ENCODE data around the gene FCER2.
A peak's percentile ranks its signal among the peaks of the same experiment; 100 is the strongest.

Gene FCER2

DNA sequence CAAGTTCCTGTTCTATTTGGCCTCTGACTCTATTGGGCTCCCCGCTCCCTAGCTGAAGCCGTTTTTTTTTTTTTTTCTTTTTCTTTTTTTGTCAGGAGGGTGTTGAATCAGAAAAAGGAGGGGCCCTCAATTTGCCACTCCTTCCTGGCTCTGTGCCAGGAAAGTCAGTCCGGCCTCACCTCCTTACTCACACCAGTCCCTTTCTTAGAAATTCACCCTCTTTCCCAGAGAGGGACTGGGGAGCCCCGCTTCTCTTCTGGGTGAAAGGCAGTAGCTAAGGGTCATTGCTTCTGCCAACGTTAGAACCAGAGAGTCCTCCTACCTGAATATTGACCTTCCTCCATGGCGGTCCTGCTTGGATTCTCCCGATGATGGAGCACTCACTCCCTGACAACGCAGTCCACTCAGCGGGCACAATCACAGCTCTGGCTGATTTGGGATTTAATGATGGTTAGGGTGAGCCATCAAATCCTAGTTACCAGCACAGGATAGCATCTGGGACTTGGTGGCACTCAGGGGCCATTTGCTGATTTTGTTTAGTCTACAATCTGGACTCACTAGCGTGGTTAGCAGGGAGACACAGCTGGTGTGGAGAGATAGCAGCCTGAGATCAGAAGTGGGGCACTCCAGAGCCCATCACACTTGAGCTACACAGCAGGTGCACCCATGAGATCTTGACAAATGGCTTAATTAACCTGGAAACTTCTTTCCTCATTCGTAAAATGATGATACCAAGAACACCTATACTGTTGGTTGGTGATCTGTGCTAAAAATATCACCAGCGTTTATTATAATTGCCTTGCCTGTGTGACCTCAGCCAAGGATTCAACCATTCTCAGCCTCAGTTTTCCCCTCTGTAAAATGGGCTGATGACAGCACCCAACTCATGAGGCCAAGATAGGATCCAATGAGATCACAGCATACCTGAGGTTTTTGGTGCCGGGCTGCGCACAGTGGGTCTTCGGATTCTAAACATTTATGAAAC, 2.2 kb downstream of the FCER2 start:
- DNase-seq = no peak

DNA sequence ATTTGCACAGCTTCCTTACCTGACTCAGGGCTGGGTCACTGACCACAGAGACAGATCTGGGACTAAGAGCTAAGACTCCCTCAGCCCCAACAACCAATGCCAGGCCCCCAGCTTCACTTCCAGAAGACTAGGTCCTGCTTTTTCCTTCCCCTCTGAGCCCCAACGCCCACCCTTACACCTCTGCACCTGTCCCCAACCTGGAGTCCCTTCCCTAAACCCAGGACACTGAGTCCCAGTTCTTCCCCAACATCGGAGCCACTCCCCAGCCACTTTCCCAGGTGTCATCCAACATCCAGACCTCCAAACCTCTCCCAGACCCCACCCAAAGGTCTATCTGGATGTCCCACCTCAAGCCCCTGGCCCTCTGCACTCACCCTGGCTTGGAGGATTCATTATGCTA, 2.9 kb downstream of the FCER2 start:
- no peak for DNase-seq

DNA sequence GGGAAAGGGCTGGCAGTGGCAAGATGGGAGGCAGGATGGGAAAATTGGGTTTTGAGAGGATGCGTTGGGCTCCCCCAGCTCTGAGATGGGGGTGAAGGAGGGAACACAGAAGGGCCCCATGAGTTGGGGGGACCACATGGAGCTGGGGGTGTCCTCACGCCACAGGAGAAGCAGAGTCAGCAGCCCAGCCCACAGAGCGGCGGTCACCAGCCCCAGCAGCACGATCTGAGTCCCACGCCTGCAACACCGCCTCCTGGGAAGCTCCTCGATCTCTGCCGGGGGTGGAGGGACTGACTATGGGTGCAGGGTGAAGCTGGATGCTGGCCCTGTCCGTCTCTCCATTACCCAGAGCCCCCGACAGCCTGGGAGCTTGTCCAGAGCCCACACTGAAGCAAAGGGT, 3.3 kb downstream of the FCER2 start:
- no peak for DNase-seq

- no peak for DNase-seq
Measured at GRCh38 chr19:7697721-7698287, 4.1 kb downstream of the FCER2 start.

DNA sequence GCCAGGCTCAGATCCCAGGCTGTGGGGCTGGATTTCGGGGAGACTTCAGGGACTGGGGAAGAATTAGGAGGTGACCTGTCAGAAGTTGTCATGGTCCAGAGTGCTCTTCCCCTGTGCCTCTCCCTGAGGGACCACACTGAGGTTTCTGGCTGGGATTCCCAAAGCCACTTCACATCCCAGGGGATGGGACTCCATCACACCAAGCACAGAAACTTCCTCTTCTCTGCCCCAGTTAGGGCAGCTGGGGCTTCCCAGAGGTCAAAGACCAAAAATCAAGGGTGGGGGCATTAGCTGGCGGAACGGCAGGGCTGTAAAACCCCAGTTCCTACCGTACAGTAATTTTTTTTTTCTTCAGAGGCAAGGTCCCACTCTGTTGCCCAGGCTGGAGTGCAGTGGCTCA, 7.4 kb downstream of the FCER2 start:
- DNase-seq = no peak

- no peak for DNase-seq
Measured at GRCh38 chr19:7692417-7693088, 9.4 kb downstream of the FCER2 start.

DNA sequence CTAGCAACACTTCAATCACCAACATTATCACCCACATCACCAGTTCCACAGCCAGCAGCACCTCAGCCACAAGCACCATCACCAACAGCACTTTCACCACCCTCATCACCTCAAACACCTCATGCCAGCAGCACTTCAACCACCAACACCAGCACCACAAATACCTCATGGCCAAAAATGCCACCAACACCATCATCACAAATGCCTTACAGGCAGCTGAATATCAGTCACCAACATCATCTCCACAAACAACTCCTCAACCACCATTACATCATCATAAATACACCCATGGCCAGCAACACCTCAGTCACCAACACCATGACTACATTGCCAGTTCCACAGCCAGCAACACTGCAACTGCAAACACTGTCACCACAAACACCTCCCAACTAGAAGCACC, 10.4 kb downstream of the FCER2 start:
- no peak for DNase-seq

DNA sequence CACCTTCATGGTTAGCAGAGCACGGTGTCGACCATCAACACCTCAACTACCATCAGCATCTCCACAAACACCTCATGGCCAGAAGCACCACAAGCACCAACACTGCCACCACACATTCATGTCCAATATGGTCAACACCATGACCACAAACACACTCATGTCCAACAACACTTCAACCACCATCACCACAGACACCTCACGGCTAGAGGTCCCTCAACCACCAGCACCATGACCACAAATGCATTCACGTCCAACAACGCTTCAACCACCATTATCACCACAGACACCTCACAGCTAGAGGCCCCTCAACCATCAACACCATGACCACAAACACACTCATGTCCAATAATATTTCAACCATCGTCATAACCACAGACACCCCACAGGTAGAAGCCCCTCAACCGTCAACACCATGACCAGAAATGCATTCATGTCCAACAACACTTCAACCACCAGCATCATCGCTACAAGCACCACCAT, 11.1 kb downstream of the FCER2 start:
- no peak for DNase-seq

DNA sequence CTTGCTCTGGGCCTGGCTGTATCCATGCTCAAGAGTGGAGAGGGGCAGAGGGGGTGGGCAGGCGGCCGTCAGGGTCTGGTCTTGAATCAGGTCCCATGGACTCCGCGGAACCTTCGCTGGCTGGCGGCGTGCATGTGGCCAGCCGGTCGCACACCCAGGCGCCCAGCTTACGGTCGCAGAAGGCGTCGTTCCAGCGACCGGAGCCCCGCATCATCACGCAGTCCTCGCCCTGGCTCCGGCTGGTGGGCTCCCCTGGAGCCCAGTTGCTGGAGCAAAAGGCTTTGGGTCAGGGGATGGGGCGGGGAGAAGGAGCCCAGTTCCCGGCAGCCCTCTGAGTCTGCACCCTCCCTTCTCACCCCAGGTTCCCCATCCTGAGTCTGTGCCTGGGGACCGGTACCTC, 12.8 kb downstream of the FCER2 start:
- no peak for DNase-seq

- no peak for DNase-seq
Measured at GRCh38 chr19:7687177-7687576, 14.8 kb downstream of the FCER2 start.

DNA sequence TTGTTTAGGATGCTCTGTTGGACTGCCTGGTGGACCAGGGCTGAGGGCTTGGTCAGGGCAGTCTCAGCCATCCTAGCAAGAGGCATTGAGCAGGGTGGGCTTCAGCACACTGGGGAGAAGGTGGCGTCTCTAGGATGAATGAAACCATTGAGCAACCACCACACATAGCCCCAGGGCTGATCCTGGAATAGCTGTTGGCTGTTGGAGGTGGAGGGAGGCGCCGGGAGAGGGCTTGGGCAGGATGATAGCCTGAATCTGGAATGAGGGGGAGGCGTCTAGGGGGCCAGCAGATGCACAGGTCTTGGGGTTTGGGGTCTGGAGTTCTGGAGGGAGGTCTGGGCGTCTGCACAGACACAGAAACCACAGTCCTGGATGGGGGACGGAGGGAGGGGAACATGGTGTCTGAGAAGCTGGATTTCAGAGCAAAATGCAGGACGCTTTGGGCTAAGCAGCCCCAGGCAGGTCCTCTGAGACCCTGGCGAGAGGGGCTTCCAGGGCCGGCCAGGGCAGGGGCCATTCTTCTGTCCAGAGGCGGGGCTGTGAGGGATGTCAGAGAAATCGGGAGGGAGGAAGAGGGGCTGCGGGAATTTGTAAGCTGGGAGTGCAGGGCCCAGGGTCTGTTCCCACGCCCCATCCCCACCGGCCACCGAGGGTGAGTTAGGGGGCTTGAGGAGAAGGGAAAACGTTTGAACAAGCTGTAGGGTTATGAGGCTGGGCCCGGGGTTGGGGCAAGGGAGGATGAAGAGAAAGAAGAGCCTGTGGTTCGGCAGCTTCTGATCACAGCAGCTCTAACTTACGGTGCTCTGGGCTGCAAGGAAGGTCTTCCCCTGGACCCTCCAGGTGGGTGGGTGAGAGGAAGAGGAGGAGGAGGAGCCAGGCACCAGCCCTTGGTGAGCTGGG, 16.1 kb downstream of the FCER2 start:
- DNase-seq = no peak

DNA sequence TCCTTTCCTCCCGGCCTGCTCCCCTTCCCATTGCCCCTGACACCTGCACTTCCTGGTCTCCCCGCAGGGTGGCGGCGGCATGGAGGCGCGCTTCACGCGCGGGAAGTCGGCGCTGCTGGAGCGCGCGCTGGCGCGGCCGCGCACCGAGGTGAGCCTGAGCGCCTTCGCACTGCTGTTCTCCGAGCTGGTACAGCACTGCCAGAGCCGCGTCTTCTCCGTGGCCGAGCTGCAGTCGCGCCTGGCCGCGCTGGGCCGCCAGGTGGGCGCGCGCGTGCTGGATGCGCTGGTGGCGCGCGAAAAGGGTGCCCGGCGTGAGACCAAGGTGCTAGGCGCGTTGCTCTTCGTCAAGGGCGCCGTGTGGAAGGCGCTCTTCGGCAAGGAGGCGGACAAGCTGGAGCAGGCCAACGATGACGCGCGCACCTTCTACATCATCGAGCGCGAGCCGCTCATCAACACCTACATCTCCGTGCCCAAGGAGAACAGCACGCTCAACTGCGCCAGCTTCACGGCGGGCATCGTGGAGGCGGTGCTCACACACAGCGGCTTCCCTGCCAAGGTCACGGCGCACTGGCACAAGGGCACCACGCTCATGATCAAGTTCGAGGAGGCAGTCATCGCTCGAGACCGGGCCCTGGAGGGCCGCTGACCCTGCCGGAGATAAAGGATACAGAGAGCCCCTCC, 19.6 kb downstream of the FCER2 start:
- no peak for DNase-seq

- peak; percentile 80 for DNase-seq
Measured at GRCh38 chr19:7681340-7682174, 20.4 kb downstream of the FCER2 start.

GRCh38 chr19:7680606-7681339, 21.2 kb downstream of the FCER2 start, which contains the start of gene TRAPPC5:
Gene TRAPPC5 (plus strand): TSS chr19:7680833. CDS start chr19:7682254, 1,421 bp downstream.
- peak; percentile 88 for DNase-seq

DNA sequence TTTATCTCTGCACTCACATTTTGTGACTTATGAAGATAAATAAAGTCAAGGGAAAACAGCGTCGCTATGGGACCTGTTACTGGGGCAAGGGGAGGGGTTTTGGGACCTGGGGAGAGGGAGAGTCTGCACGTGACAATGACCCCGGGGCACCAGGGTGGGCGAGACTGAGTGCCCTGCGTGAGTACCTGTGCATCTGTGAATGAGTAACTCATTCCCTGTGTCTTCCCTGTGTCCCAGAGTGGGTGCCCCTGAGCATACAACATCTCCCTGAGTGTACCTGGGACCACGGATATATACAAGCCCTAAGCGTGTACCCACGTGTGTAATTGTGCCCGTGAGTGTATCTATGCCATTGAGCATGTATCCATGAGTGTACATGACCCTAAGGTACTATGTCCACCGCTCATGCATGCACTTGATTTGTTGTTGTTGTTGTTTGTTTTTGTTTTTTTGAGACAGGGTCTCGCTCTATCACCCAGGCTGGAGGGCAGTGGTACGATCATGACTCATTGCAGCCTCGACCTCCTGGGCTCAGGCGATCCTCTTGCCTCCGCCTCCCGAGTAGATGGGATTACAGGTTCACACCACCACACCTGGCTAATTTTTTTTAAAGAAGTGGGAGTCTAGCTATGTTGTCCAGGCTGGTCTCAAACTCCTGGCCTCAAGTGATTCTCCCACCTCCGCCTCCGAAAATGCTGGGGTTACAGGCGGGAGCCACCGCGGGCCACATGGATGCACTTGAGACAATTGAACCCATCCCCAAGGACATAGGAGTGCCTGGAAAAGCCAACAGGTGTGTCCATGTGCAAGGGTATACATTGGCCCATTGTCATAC, 21.9 kb downstream of the FCER2 start:
- no peak for DNase-seq

DNA sequence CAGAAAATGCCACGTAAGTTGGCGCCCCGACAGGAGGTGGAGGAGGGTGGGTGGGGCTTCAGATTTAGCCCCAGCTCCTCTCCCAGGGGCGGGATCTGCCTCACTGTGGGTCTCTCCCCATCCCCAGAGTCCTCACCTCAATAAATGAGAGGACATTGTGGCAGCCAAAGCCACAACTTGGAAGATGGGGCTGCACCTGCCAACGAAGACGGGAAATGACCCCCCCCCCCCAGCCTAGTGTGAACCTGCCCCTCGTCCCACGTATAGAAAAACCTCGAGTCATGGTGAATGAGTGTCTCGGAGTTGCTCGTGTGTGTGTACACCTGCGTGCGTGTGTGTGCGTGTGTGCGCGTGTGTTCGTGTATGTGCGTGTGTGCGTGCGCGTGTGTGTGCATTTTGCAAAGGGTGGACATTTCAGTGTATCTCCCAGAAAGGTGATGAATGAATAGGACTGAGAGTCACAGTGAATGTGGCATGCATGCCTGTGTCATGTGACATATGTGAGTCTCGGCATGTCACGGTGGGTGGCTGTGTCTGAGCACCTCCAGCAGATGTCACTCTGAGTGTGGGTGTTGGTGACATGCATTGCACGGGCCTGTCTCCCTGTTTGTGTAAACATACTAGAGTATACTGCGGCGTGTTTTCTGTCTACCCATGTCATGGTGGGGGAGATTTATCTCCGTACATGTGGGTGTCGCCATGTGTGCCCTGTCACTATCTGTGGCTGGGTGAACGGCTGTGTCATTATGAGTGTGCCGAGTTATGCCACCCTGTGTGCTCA, 22.8 kb downstream of the FCER2 start:
- DNase-seq = peak; percentile 69

DNA sequence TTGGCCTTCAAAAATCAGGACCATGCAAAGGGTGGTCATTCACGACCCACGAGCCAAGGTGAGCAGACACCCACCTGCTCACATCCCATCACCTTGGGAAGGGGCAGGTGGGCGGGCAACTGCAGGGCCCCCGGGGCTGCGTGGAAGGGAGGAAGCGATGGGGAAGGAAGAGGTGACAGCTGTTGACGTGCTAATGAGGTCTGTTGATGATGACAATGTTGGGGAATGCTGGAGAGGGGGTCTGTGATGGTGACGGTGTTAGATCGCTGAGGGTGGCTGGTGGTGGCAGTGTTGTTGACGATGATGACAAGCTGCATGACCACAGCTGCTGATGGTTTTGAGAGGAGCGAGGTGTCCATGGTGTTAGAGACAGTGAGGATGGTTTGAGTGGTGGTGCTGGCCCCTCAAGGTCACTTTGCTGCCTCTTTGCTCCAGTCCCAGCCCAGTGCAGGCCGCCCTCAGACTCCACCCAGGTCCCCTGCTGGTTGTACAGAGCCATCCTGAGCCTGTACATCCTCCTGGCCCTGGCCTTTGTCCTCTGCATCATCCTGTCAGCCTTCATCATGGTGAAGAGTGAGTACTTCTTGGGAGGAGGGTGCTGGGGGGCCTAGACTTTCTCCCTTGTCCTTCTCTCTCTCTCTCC, 24.1 kb downstream of the FCER2 start:
- DNase-seq = no peak

- DNase-seq = no peak
Measured at GRCh38 chr19:7676854-7677253, 25.1 kb downstream of the FCER2 start, which contains the start of gene MCEMP1. Gene MCEMP1 (plus strand): TSS chr19:7677090. CDS start chr19:7677121, 31 bp downstream.
